Measurements from ENCODE around the gene CTDSPL.

DNA sequence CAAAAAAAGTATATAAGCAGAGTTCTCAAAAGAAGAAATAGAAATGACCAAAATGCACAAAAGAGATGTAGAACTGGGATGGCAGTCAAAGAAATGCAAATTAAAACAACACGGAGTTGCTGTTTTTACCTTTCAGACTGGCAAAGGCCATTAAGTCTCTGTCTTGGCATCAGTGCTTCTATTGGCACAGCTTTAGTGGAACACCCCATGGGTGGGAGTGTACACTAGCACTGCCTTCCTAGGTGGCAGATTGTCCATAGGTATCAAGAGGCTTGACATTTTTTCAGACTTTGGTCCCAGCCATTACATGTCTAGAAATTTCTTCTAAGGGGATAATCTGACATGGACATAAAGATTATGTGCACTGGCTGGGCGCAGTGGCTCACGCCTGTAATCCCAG lies 70.8 kb downstream of the CTDSPL start:
- TF ChIP-seq, protein P1, sequence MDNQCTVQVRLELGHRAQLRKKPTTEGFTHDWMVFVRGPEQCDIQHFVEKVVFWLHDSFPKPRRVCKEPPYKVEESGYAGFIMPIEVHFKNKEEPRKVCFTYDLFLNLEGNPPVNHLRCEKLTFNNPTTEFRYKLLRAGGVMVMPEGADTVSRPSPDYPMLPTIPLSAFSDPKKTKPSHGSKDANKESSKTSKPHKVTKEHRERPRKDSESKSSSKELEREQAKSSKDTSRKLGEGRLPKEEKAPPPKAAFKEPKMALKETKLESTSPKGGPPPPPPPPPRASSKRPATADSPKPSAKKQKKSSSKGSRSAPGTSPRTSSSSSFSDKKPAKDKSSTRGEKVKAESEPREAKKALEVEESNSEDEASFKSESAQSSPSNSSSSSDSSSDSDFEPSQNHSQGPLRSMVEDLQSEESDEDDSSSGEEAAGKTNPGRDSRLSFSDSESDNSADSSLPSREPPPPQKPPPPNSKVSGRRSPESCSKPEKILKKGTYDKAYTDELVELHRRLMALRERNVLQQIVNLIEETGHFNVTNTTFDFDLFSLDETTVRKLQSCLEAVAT (IDR thresholded peaks at IDR 0.05) = no peak
- TF ChIP-seq EGR1 (IDR thresholded peaks at IDR 0.05; ENCODE audit: borderline replicate concordance in 1 of 2, low read depth in 2 of 2, low read length in 2 of 2) = no peak
- TF ChIP-seq POLR2A (IDR thresholded peaks at IDR 0.05; ENCODE audit: low read depth, low read length) = no peak
- no peak for TF ChIP-seq SREBF1 (IDR thresholded peaks at IDR 0.05; ENCODE audit: low read length)
- TF ChIP-seq, protein P2, sequence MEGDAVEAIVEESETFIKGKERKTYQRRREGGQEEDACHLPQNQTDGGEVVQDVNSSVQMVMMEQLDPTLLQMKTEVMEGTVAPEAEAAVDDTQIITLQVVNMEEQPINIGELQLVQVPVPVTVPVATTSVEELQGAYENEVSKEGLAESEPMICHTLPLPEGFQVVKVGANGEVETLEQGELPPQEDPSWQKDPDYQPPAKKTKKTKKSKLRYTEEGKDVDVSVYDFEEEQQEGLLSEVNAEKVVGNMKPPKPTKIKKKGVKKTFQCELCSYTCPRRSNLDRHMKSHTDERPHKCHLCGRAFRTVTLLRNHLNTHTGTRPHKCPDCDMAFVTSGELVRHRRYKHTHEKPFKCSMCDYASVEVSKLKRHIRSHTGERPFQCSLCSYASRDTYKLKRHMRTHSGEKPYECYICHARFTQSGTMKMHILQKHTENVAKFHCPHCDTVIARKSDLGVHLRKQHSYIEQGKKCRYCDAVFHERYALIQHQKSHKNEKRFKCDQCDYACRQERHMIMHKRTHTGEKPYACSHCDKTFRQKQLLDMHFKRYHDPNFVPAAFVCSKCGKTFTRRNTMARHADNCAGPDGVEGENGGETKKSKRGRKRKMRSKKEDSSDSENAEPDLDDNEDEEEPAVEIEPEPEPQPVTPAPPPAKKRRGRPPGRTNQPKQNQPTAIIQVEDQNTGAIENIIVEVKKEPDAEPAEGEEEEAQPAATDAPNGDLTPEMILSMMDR (IDR thresholded peaks at IDR 0.05 in 2 of 3, conservative IDR thresholded peaks at IDR 0.05 in 1 of 3; ENCODE audit: control insufficient read depth in 2 of 3, extremely low read depth in 1 of 3, insufficient read depth in 1 of 3, low read depth in 3 of 3, low read length in 3 of 3) = no peak
- TF ChIP-seq, protein P3, sequence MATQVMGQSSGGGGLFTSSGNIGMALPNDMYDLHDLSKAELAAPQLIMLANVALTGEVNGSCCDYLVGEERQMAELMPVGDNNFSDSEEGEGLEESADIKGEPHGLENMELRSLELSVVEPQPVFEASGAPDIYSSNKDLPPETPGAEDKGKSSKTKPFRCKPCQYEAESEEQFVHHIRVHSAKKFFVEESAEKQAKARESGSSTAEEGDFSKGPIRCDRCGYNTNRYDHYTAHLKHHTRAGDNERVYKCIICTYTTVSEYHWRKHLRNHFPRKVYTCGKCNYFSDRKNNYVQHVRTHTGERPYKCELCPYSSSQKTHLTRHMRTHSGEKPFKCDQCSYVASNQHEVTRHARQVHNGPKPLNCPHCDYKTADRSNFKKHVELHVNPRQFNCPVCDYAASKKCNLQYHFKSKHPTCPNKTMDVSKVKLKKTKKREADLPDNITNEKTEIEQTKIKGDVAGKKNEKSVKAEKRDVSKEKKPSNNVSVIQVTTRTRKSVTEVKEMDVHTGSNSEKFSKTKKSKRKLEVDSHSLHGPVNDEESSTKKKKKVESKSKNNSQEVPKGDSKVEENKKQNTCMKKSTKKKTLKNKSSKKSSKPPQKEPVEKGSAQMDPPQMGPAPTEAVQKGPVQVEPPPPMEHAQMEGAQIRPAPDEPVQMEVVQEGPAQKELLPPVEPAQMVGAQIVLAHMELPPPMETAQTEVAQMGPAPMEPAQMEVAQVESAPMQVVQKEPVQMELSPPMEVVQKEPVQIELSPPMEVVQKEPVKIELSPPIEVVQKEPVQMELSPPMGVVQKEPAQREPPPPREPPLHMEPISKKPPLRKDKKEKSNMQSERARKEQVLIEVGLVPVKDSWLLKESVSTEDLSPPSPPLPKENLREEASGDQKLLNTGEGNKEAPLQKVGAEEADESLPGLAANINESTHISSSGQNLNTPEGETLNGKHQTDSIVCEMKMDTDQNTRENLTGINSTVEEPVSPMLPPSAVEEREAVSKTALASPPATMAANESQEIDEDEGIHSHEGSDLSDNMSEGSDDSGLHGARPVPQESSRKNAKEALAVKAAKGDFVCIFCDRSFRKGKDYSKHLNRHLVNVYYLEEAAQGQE (IDR thresholded peaks at IDR 0.05; ENCODE audit: low read depth, low read length) = no peak
- no peak for TF ChIP-seq RAD21 (IDR thresholded peaks at IDR 0.05; ENCODE audit: insufficient read depth, low read depth, low read length)
- TF ChIP-seq, protein P4, sequence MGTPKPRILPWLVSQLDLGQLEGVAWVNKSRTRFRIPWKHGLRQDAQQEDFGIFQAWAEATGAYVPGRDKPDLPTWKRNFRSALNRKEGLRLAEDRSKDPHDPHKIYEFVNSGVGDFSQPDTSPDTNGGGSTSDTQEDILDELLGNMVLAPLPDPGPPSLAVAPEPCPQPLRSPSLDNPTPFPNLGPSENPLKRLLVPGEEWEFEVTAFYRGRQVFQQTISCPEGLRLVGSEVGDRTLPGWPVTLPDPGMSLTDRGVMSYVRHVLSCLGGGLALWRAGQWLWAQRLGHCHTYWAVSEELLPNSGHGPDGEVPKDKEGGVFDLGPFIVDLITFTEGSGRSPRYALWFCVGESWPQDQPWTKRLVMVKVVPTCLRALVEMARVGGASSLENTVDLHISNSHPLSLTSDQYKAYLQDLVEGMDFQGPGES (IDR thresholded peaks at IDR 0.05) = no peak
- TF ChIP-seq ZNF24 (IDR thresholded peaks at IDR 0.05) = no peak
- TF ChIP-seq PAX8 (IDR thresholded peaks at IDR 0.05) = no peak
- no peak for TF ChIP-seq IKZF1 (conservative IDR thresholded peaks at IDR 0.05)
- no peak for TF ChIP-seq KDM1A (IDR thresholded peaks at IDR 0.05; ENCODE audit: borderline replicate concordance)
- TF ChIP-seq ZNF274 (IDR thresholded peaks at IDR 0.05; ENCODE audit: insufficient read depth, insufficient read length) = no peak

Measured in GM12878 (cell line).